Measurements from ENCODE around the gene SNORC. TPM values are rescaled to one million over a fixed set of nuclear protein-coding genes. Genes with fewer than 3 reads are reported as not detected.

The SNORC gene
- total RNA-seq, 1 donor from 2014 or later = 0.96 TPM

GRCh38 chr2:232884549-232885263 is 14.6 kb downstream of the SNORC start:
- H3K9me3 ChIP-seq = no peaks in the 10 kb centered on the region
- ATAC-seq (no peak), DNase-seq (no peak)
- H3K4me1 ChIP-seq = no peaks in the 10 kb centered on the region
- intact Hi-C loops (cut with DNase I) = no loop called here
- peaks cover 7% of the 10 kb centered on the region for H3K27me3 ChIP-seq
- no peak overlapping the region for H3K4me3 ChIP-seq
- TF ChIP-seq, protein P1, sequence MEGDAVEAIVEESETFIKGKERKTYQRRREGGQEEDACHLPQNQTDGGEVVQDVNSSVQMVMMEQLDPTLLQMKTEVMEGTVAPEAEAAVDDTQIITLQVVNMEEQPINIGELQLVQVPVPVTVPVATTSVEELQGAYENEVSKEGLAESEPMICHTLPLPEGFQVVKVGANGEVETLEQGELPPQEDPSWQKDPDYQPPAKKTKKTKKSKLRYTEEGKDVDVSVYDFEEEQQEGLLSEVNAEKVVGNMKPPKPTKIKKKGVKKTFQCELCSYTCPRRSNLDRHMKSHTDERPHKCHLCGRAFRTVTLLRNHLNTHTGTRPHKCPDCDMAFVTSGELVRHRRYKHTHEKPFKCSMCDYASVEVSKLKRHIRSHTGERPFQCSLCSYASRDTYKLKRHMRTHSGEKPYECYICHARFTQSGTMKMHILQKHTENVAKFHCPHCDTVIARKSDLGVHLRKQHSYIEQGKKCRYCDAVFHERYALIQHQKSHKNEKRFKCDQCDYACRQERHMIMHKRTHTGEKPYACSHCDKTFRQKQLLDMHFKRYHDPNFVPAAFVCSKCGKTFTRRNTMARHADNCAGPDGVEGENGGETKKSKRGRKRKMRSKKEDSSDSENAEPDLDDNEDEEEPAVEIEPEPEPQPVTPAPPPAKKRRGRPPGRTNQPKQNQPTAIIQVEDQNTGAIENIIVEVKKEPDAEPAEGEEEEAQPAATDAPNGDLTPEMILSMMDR (IDR thresholded peaks at IDR 0.05) = no peak
- no peak overlapping the region for H3K27ac ChIP-seq
- no peaks in the 10 kb centered on the region for H3K36me3 ChIP-seq

- no peak overlapping the region for H3K27ac ChIP-seq
- DNase-seq = peak; percentile 61
- intact Hi-C loops (cut with DNase I) = no loop called here
Observed at GRCh38 chr2:232885264-232885961, 15.3 kb downstream of the SNORC start.

GRCh38 chr2:232886176-232886575 is 16.1 kb downstream of the SNORC start:
- TF ChIP-seq, protein P1 (IDR thresholded peaks at IDR 0.05) = no peak
- no peak overlapping the region for H3K4me3 ChIP-seq
- H3K9me3 ChIP-seq = no peaks in the 10 kb centered on the region
- peaks cover 11% of the 10 kb centered on the region for H3K27me3 ChIP-seq
- peak; percentile 40 for DNase-seq
- intact Hi-C loops (cut with DNase I) = no loop called here
- no peak for ATAC-seq
- H3K4me1 ChIP-seq = no peaks in the 10 kb centered on the region
- H3K27ac ChIP-seq = no peak overlapping the region
- H3K36me3 ChIP-seq = no peaks in the 10 kb centered on the region

More at GRCh38 chr2:232885264-232885961, 15.3 kb downstream of the SNORC start:
- Histone ChIP-seq H3K27me3 (peaks cover 7% of the 10 kb centered on the region), H3K4me3 (no peak overlapping the region), H3K36me3 (no peaks in the 10 kb centered on the region), H3K9me3 (no peaks in the 10 kb centered on the region), H3K4me1 (no peaks in the 10 kb centered on the region)
- ATAC-seq = no peak
- TF ChIP-seq, protein P1 (IDR thresholded peaks at IDR 0.05) = no peak

GRCh38 chr2:232886632-232887031 is 16.6 kb downstream of the SNORC start:
- Histone ChIP-seq H3K27me3 (peaks cover 12% of the 10 kb centered on the region), H3K27ac (no peak overlapping the region), H3K4me3 (no peak overlapping the region), H3K9me3 (no peaks in the 10 kb centered on the region), H3K36me3 (no peaks in the 10 kb centered on the region), H3K4me1 (no peaks in the 10 kb centered on the region)
- TF ChIP-seq, protein P1 (IDR thresholded peaks at IDR 0.05) = no peak
- peak; percentile 41 for DNase-seq
- intact Hi-C loops (cut with DNase I) = no loop called here
- no peak for ATAC-seq

DNA sequence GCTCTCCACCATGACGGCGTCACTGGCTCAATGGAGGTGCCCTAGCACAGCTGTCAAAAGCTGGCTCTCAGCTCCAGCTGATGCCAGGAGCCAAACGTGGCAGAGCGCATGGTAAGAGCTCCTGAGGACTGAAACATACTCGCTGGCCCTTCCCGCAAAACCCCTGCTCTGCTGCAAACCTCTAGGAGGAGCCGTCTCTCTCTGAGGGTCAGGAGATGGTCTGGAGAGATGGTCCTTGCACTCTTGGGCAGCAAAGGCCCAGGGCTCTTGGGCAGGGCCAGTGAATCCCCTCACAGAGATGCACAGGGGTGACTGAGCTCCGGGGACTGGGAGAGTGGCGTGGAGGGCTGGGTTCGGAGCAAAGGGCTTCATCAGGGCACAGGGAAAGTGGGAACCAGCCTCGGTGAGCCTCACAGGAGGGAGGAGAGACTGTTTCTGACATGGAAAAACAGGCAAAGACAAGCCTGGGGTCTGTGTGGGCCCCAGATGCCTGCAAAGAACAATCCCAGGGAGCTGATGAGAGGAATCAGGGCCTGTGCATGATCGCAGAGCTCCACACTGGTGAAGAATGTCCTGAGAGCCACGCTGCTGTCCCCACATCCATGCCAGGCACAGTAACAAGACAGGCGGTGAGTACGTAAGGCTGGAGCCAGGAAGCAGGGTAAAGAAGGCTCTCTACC is 17.2 kb downstream of the SNORC start:
- TF ChIP-seq, protein P1 (IDR thresholded peaks at IDR 0.05) = no peak
- ATAC-seq (no peak), DNase-seq (peak; percentile 48)
- intact Hi-C loops (cut with DNase I) = no loop called here
- H3K4me1 ChIP-seq = no peaks in the 10 kb centered on the region
- H3K27ac ChIP-seq = no peak overlapping the region
- no peaks in the 10 kb centered on the region for H3K36me3 ChIP-seq
- no peaks in the 10 kb centered on the region for H3K9me3 ChIP-seq
- H3K4me3 ChIP-seq = no peak overlapping the region
- H3K27me3 ChIP-seq = peaks cover 12% of the 10 kb centered on the region

Measured in upper lobe of right lung (tissue), 1 donor.